ENCODE data around the gene AKAP7. TPM values are rescaled to one million over a fixed set of nuclear protein-coding genes. Genes with fewer than 3 reads are reported as not detected.
"Not testable (repeated sequence)": the region's sequence is repeated elsewhere in the genome, so short reads cannot be mapped to it uniquely, and the experiment has no call there.

AKAP7 gene
- 21.0 TPM for total RNA-seq

- H3K4me3 ChIP-seq (ENCODE audit: low read length): peak within 1 kb of the TSS; percentile 65
- H3K4me1 ChIP-seq (ENCODE audit: insufficient read depth, low read length): peaks cover 12% of the 10 kb centered on the region
- H3K27me3 ChIP-seq (ENCODE audit: insufficient read depth, low read length): no peaks in the 10 kb centered on the region
- H3K9me3 ChIP-seq (ENCODE audit: low read depth, low read length): no peaks in the 10 kb centered on the region
Observed at GRCh38 chr6:131135244-131136020, at the start of gene AKAP7. AKAP7 (plus strand) TSS chr6:131135467; CDS start chr6:131135764, 297 bp downstream.

GRCh38 chr6:131090339-131090738 is 44.9 kb upstream of the AKAP7 start:
- not testable (repeated sequence) for H3K4me1 ChIP-seq (ENCODE audit: insufficient read depth, low read length); H3K9me3 ChIP-seq (ENCODE audit: low read depth, low read length); H3K27me3 ChIP-seq (ENCODE audit: insufficient read depth, low read length)

GRCh38 chr6:131091944-131092343 is 43.3 kb upstream of the AKAP7 start:
- not testable (repeated sequence) for H3K27me3 ChIP-seq (ENCODE audit: insufficient read depth, low read length); H3K4me1 ChIP-seq (ENCODE audit: insufficient read depth, low read length); H3K9me3 ChIP-seq (ENCODE audit: low read depth, low read length); H3K4me3 ChIP-seq (ENCODE audit: low read length)

More at GRCh38 chr6:131090339-131090738, 44.9 kb upstream of the AKAP7 start:
- H3K4me3 ChIP-seq (ENCODE audit: low read length): not testable (repeated sequence)

DNA sequence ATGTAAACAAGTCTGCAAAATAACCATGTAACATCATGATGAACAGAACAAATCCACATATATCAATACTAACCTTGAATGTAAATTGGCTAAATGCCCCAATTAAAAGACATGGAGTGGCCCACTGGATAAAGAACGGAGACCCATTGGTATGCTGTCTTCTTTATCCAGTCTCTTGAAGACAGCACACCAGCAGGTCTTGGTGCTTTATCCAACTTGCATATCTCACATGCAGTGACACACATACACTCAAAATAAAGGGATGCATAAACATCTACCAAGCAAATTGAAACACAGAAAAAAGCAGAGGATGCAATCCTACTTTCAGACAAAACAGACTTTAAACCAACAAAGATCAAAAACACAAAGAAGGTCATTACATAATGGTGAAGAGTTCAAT is 41.9 kb upstream of the AKAP7 start:
- H3K9me3 ChIP-seq (ENCODE audit: low read depth, low read length): peaks cover 5% of the 10 kb centered on the region
- no peaks in the 10 kb centered on the region for H3K27me3 ChIP-seq (ENCODE audit: insufficient read depth, low read length)

GRCh38 chr6:131096786-131097185 is 38.5 kb upstream of the AKAP7 start:
- no peak overlapping the region for H3K4me3 ChIP-seq (ENCODE audit: low read length)
- peaks cover 5% of the 10 kb centered on the region for H3K9me3 ChIP-seq (ENCODE audit: low read depth, low read length)
- H3K4me1 ChIP-seq (ENCODE audit: insufficient read depth, low read length): no peaks in the 10 kb centered on the region
- H3K27me3 ChIP-seq (ENCODE audit: insufficient read depth, low read length): no peaks in the 10 kb centered on the region

More for the DNA sequence above, 41.9 kb upstream of the AKAP7 start:
- Histone ChIP-seq H3K4me3 (ENCODE audit: low read length) (no peak overlapping the region), H3K4me1 (ENCODE audit: insufficient read depth, low read length) (no peaks in the 10 kb centered on the region)

GRCh38 chr6:131101911-131102680 is 33.2 kb upstream of the AKAP7 start:
- Histone ChIP-seq H3K4me3 (ENCODE audit: low read length) (no peak overlapping the region), H3K9me3 (ENCODE audit: low read depth, low read length) (no peaks in the 10 kb centered on the region), H3K4me1 (ENCODE audit: insufficient read depth, low read length) (no peaks in the 10 kb centered on the region), H3K27me3 (ENCODE audit: insufficient read depth, low read length) (no peaks in the 10 kb centered on the region)

GRCh38 chr6:131103296-131103695 is 32.0 kb upstream of the AKAP7 start:
- H3K27me3 ChIP-seq (ENCODE audit: insufficient read depth, low read length): no peaks in the 10 kb centered on the region
- H3K4me1 ChIP-seq (ENCODE audit: insufficient read depth, low read length): peaks cover 3% of the 10 kb centered on the region
- no peaks in the 10 kb centered on the region for H3K9me3 ChIP-seq (ENCODE audit: low read depth, low read length)
- no peak overlapping the region for H3K4me3 ChIP-seq (ENCODE audit: low read length)

DNA sequence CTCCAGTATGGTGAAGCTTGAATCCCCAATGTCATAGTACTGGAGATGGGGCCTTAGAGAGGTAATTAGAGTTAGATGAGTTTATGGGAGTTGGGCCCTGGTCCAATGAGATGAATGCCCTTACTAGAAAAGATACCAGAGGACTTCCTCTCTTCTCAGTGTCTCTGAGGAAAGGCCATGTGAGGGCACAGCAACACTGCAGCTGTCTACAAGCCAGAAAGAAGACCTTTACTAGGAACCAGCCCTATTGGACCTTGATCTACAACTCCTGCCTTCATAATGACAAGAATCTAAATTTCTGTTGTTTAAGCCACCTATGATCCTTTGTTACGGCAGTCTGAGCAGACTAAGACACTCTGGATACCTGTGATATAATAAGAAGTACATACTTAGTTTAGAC is 31.4 kb upstream of the AKAP7 start:
- Histone ChIP-seq H3K4me3 (ENCODE audit: low read length) (no peak overlapping the region), H3K27me3 (ENCODE audit: insufficient read depth, low read length) (no peaks in the 10 kb centered on the region), H3K4me1 (ENCODE audit: insufficient read depth, low read length) (peaks cover 3% of the 10 kb centered on the region), H3K9me3 (ENCODE audit: low read depth, low read length) (no peaks in the 10 kb centered on the region)

DNA sequence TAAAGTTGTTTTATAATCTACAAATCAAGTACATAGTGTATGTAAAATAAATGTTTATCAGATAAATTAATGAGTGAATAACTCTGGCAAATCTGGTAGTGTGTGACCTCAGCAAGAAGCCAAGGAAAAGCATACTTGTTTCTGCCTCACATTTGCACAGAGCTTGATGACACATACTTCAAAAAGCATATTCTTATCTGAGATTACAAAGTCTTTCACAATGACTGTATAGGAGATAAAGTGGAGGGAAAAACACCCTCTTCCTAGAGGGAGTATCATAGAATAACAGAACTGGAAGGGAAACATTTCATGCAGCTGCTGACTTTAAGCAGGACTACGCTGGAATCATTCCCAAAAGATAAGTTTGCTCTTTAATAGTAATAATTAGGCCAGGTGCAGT is 28.1 kb upstream of the AKAP7 start:
- Histone ChIP-seq H3K9me3 (ENCODE audit: low read depth, low read length) (no peaks in the 10 kb centered on the region), H3K4me1 (ENCODE audit: insufficient read depth, low read length) (peaks cover 3% of the 10 kb centered on the region), H3K27me3 (ENCODE audit: insufficient read depth, low read length) (no peaks in the 10 kb centered on the region), H3K4me3 (ENCODE audit: low read length) (no peak overlapping the region)

DNA sequence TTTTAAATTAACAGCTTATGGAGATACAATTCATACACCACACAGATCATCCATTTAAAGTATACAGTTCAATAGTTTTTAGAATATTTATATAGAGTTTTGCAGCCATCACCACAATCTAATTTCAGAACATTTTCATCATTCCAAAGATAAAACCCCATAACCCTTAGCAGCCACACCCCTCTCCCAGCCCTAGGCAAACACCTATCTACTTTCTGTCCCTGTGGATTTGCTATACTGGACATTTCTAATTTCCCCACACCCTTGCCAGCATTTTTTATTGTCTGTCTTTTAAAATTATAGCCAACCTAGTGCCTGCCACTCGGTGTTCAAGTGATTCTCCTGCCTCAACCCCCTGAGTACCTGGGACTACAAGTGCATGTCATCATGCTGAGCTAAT is 23.0 kb upstream of the AKAP7 start:
- H3K9me3 ChIP-seq (ENCODE audit: low read depth, low read length): no peaks in the 10 kb centered on the region

GRCh38 chr6:131115651-131116050 is 19.6 kb upstream of the AKAP7 start:
- Histone ChIP-seq H3K4me1 (ENCODE audit: insufficient read depth, low read length) (peaks cover 4% of the 10 kb centered on the region), H3K9me3 (ENCODE audit: low read depth, low read length) (no peaks in the 10 kb centered on the region), H3K27me3 (ENCODE audit: insufficient read depth, low read length) (no peaks in the 10 kb centered on the region), H3K4me3 (ENCODE audit: low read length) (no peak overlapping the region)

More for the DNA sequence above, 23.0 kb upstream of the AKAP7 start:
- Histone ChIP-seq H3K27me3 (ENCODE audit: insufficient read depth, low read length) (no peaks in the 10 kb centered on the region), H3K4me3 (ENCODE audit: low read length) (no peak overlapping the region), H3K4me1 (ENCODE audit: insufficient read depth, low read length) (peaks cover 3% of the 10 kb centered on the region)

GRCh38 chr6:131116321-131116720 is 18.9 kb upstream of the AKAP7 start:
- no peak overlapping the region for H3K4me3 ChIP-seq (ENCODE audit: low read length)
- no peaks in the 10 kb centered on the region for H3K9me3 ChIP-seq (ENCODE audit: low read depth, low read length)
- peaks cover 4% of the 10 kb centered on the region for H3K4me1 ChIP-seq (ENCODE audit: insufficient read depth, low read length)
- H3K27me3 ChIP-seq (ENCODE audit: insufficient read depth, low read length): no peaks in the 10 kb centered on the region

DNA sequence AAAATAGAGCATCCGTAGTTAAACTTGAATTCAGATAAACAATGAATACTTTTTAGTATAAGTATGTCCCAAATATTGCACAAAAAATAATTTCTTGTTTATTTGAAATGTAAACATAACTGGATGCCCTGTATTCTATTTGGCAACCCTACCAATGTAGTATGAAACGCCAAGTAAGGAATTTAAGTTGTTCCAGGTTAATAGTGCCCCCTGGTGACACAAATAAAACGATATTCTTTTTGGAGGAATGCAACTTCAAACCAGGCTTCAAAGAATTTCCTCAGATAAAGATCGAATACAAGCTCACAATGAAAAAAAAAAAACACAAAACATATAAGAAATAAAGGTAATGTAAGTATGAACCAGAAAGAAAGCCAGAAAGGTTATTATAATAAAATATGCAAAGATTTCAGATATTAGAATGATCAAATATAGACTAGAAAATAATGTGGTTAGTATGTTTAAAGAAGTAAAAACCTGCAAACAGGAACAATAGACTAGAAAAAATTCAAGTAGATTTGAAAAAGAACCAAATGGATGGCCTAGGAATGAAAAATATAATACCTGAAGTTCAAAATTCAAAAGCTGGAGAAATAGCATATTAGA is 18.4 kb upstream of the AKAP7 start:
- no peaks in the 10 kb centered on the region for H3K27me3 ChIP-seq (ENCODE audit: insufficient read depth, low read length)
- H3K9me3 ChIP-seq (ENCODE audit: low read depth, low read length): no peaks in the 10 kb centered on the region
- H3K4me1 ChIP-seq (ENCODE audit: insufficient read depth, low read length): peaks cover 4% of the 10 kb centered on the region
- H3K4me3 ChIP-seq (ENCODE audit: low read length): no peak overlapping the region

DNA sequence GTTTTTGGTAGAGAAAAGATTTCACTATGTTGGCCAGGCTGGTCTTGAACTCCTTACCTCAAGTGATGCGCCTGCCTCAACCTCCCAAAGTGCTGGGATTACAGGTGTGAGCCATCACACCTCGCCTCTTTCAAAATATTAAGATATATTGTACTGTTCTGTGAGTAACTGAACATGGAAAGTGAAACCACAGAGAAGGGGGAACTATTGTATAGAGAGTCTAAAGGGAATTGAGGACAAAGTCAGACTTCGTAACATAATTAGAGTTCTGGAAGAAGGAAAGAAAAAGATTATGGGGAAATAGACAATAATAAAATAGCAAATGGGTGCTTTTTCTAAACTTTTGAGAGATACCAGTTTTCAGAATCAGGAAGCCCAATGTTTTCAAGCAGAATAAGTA is 17.4 kb upstream of the AKAP7 start:
- no peaks in the 10 kb centered on the region for H3K9me3 ChIP-seq (ENCODE audit: low read depth, low read length)
- peaks cover 4% of the 10 kb centered on the region for H3K4me1 ChIP-seq (ENCODE audit: insufficient read depth, low read length)
- no peak overlapping the region for H3K4me3 ChIP-seq (ENCODE audit: low read length)
- no peaks in the 10 kb centered on the region for H3K27me3 ChIP-seq (ENCODE audit: insufficient read depth, low read length)

DNA sequence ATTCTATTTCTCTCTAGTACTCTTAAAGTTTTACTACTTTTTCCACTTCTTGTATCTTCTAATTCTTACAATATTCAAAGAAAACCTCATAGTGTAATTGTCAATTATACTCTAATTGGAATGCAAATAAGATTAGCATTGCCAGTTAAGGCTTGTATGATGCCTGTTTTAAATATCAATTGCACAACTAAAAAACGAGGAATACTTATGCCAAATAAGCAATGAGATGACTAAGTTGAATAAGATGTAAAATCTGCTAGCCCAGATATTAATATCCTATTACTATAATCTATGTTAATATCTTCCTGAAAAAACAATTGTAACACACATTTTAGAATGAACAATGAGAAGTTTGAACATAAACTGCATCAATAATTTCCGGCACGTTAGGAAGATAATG is 13.3 kb upstream of the AKAP7 start:
- H3K4me3 ChIP-seq (ENCODE audit: low read length): no peak overlapping the region
- H3K27me3 ChIP-seq (ENCODE audit: insufficient read depth, low read length): no peaks in the 10 kb centered on the region
- H3K9me3 ChIP-seq (ENCODE audit: low read depth, low read length): no peaks in the 10 kb centered on the region
- peaks cover 4% of the 10 kb centered on the region for H3K4me1 ChIP-seq (ENCODE audit: insufficient read depth, low read length)
